Urinary bladder (tissue), 4 donors: ENCODE measurements around the gene TRMT2B. TPM values are rescaled to one million over a fixed set of nuclear protein-coding genes. Genes with fewer than 3 reads are reported as not detected.
"Not testable (repeated sequence)": the region's sequence is repeated elsewhere in the genome, so short reads cannot be mapped to it uniquely, and the experiment has no call there.

Experiments used
- DNase-seq: peaks from one replicate; pipeline ENCODE4 v3.0.0-alpha.2; 2015; ENCODE audit errors: extremely low spot score
- H3K27ac ChIP-seq: one replicate; pipeline ENCODE4 v1.5.1; 2013; ENCODE audit warnings: low read depth, mild to moderate bottlenecking, moderate library complexity
- H3K36me3 ChIP-seq: one replicate; pipeline ENCODE4 v1.6.1; 2013; ENCODE audit warnings: mild to moderate bottlenecking, moderate library complexity; ENCODE audit not compliant: insufficient read depth
- H3K4me1 ChIP-seq: one replicate; pipeline ENCODE4 v1.6.1; 2013; ENCODE audit warnings: mild to moderate bottlenecking, moderate library complexity; ENCODE audit not compliant: insufficient read depth
- H3K4me3 ChIP-seq: one replicate; pipeline ENCODE4 v1.5.1; 2013; ENCODE audit warnings: low read depth, low read length
- WGBS: extraction: QIAGEN DNeasy Blood & Tissue Kit; methylation state at CpG from one replicate; pipeline ENCODE4 v1.1.7; 2013; 5-methylcytosine and 5-hydroxymethylcytosine counted together
- polyA plus RNA-seq: library from polyadenylated mRNA; stranded (reverse); fragments of 200-250 nt; gene quantifications from one replicate; pipeline ENCODE4 v1.2.3, GENCODE V29; 2013
- total RNA-seq: library from RNA; depleted of rRNA; stranded (reverse); fragments of >200 nt; gene quantifications from one replicate; pipeline ENCODE4 v1.2.3, GENCODE V29; 2014
- donor health status: healthy with polysubstance abuse.
- donor health status: healthy.

Gene TRMT2B
- total and polyA plus RNA-seq, 2 donors = 6.4 to 16.5 TPM

DNA sequence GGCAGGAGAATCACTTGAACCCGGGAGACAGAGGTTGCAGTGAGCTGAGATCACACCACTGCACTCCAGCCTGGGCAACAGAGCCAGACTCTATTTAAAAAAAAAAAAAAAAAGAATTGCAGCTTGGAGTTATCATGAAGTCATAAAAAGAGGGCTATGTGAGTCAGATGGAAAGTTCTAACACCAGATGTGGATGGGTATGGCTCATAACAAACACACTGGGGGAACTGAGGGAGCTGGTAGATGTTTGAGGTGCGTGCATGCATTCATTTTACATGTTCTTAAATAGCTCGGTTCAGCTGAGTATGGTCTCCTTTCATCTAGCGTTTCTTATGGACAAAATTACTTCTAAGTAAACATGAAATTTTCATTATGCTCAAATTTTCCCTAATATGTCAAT is 11.7 kb downstream of the TRMT2B start:
- Histone ChIP-seq H3K4me3 (no peak overlapping the region), H3K27ac (no peak overlapping the region), H3K4me1 (no peaks in the 10 kb centered on the region), H3K36me3 (no peaks in the 10 kb centered on the region)
- DNase-seq = no peak
- 99% methylated on average over 4 of the region's 4 CpGs for WGBS

DNA sequence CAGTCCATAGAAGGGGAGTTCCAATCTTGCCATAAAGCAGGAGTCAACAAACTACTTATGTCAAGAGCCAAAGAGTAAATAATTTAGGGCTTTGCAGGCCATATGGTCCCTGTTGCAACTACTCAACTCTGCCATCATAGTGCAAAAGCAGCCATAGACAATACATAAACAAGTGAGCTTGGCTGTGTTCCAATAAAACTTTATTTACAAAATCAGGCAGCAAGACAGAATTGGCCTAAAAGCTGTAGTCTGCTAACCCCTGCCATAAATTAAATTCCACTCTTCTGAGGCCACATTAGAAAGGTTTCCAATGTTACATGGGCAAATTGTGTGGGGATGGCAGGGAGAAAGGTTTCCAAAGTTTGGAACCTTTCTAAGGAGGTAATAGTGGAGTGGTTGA is 14.7 kb downstream of the TRMT2B start:
- DNase-seq = no peak
- Histone ChIP-seq H3K27ac (no peak overlapping the region), H3K36me3 (no peaks in the 10 kb centered on the region), H3K4me3 (no peak overlapping the region), H3K4me1 (no peaks in the 10 kb centered on the region)

- no peak overlapping the region for H3K4me3 ChIP-seq
- no peaks in the 10 kb centered on the region for H3K4me1 ChIP-seq
- WGBS = 92% methylated on average over 1 of the region's 1 CpG
- H3K27ac ChIP-seq = no peak overlapping the region
- no peak for DNase-seq
- peaks cover 3% of the 10 kb centered on the region for H3K36me3 ChIP-seq
Observed at GRCh38 chrX:101029665-101030064, 22.2 kb downstream of the TRMT2B start.

- no peak for DNase-seq
- Histone ChIP-seq H3K27ac (no peak overlapping the region), H3K4me3 (no peak overlapping the region), H3K4me1 (no peaks in the 10 kb centered on the region), H3K36me3 (peaks cover 3% of the 10 kb centered on the region)
- WGBS = 97% methylated on average over 1 of the region's 1 CpG
Observed at GRCh38 chrX:101028562-101028961, 23.3 kb downstream of the TRMT2B start.

DNA sequence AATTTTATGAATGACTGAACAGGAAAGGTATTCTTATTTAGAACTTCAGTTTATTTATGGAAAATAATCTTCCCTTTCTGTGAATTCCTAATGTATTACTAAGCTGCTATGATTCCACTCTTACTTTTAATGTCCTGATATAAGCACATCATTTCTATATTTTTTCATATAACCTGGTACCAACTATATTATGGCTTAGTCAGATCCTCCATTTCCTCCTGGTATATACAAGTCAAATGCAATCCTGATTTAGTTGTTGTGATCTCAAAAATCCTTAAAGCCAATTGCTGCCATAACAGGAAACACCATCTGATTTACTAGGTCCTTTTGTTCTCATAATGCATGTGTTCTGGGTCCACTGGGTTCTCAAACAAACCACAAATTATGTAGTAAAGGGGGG is 26.8 kb downstream of the TRMT2B start:
- no peak for DNase-seq
- no peak overlapping the region for H3K4me3 ChIP-seq

GRCh38 chrX:101022020-101022419 is 29.9 kb downstream of the TRMT2B start:
- no peaks in the 10 kb centered on the region for H3K36me3 ChIP-seq
- H3K27ac ChIP-seq = no peak overlapping the region
- no peak overlapping the region for H3K4me3 ChIP-seq
- no peak for DNase-seq
- 97% methylated on average over 3 of the region's 3 CpGs for WGBS
- H3K4me1 ChIP-seq = no peaks in the 10 kb centered on the region

More for the DNA sequence above, 26.8 kb downstream of the TRMT2B start:
- H3K4me1 ChIP-seq = no peaks in the 10 kb centered on the region
- peaks cover 1% of the 10 kb centered on the region for H3K36me3 ChIP-seq
- no peak overlapping the region for H3K27ac ChIP-seq

- not testable (repeated sequence) for DNase-seq, H3K4me3 ChIP-seq, H3K36me3 ChIP-seq, H3K4me1 ChIP-seq, H3K27ac ChIP-seq
- WGBS = 86% methylated on average over 1 of the region's 1 CpG
Observed at GRCh38 chrX:101012031-101012430, 39.9 kb downstream of the TRMT2B start.

- no peaks in the 10 kb centered on the region for H3K36me3 ChIP-seq
- no peaks in the 10 kb centered on the region for H3K4me1 ChIP-seq
- no peak overlapping the region for H3K4me3 ChIP-seq
- no peak overlapping the region for H3K27ac ChIP-seq
- no peak for DNase-seq
Observed at GRCh38 chrX:101009090-101009489, 42.8 kb downstream of the TRMT2B start.

GRCh38 chrX:100999451-100999850 is 52.5 kb downstream of the TRMT2B start:
- whole genome bisulfite sequencing = 93% methylated on average over 2 of the region's 2 CpGs
- no peaks in the 10 kb centered on the region for H3K4me1 ChIP-seq
- no peak overlapping the region for H3K4me3 ChIP-seq
- no peak for DNase-seq
- no peaks in the 10 kb centered on the region for H3K36me3 ChIP-seq
- no peak overlapping the region for H3K27ac ChIP-seq

DNA sequence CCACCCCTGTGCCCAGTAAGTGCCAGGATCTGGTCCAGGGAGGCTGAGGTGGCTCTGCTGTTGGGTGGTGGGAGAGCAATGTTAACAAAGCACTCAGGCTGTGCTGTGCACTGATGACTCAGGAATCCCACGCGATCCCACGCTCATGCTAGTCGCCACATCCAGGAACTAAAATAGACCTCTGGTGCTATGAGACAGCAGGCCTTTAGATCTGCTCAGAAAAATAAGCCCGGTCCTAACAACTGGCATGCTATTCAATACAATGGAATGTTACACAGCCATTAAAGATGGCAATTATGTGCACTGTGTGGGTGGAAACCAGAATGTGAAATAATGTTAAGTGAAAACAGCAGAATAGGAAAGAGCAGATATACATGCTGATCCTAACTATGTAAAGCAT is 56.4 kb downstream of the TRMT2B start:
- WGBS = 83% methylated on average over 5 of the region's 5 CpGs
- Histone ChIP-seq H3K4me3 (no peak overlapping the region), H3K27ac (no peak overlapping the region)

DNA sequence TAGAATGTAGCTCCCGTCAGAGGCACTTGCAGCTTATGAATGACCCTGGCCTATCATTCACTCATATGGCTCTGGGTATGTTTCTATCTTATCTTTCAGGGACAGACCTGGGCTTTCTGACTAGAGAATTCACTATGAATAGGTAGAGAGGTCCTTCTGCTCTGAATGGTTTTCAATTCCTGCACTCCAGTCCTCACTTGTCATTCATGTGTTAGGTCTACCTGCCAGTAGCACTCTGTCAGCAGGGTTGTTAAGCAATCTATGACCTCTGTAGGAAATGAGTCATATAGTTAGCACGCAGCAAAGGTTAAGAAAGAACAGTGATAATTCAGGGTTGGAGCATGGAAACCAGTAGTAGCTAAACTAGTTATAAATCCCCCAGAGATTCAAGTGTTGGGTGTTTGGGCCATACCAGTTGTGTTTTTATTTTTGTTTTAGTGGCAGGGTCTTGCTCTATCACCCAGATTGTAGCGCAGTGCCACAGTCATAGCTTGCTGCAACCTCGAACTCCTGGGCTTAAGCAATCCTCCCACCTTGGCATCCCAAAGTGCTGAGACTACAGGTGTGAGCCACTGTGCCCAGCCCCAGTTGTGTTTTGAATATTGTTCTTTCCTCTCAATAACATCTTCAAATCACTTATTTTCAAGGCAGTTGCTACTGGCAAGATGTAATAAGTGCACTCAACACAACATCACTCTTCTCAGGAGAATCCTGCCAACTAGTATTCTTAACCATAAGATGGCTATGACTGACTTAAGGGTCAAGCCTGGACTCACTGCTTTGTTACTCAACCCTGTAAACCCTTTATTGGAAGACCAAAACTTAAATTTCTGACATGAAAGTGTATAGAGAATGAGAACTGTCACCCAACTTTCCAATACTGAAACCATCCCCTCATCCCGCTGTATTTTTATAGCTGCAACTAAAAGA is 57.3 kb downstream of the TRMT2B start:
- no peak for DNase-seq
- H3K4me1 ChIP-seq = no peaks in the 10 kb centered on the region
- 86% methylated on average over 5 of the region's 5 CpGs for WGBS
- H3K36me3 ChIP-seq = no peaks in the 10 kb centered on the region
- no peak overlapping the region for H3K4me3 ChIP-seq
- no peak overlapping the region for H3K27ac ChIP-seq

More for the DNA sequence above, 56.4 kb downstream of the TRMT2B start:
- DNase-seq = no peak
- Histone ChIP-seq H3K36me3 (no peaks in the 10 kb centered on the region), H3K4me1 (no peaks in the 10 kb centered on the region)

- no peak overlapping the region for H3K27ac ChIP-seq
- no peaks in the 10 kb centered on the region for H3K36me3 ChIP-seq
- DNase-seq = no peak
- H3K4me3 ChIP-seq = no peak overlapping the region
- 78% methylated on average over 2 of the region's 2 CpGs for WGBS
- no peaks in the 10 kb centered on the region for H3K4me1 ChIP-seq
Observed at GRCh38 chrX:100990139-100990538, 61.8 kb downstream of the TRMT2B start.

DNA sequence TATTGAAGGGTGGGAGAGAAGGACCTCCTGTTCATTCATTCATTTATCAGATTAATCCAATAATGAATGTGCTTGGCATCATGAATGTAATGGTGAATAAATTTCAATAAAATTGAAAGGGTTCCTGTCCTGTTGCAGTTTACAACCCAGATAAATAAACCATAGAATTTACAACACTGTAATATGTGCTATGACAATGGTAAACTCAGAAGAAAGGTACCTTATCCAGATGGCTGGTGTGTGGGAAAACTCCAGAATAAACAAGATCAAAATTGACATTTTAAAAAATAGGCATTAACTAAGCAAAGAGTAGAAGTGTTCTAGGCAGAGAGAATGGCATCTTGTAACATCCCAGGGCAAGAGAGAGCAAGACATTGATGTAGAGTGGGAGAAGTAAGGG is 67.1 kb downstream of the TRMT2B start:
- no peak for DNase-seq
- no peaks in the 10 kb centered on the region for H3K36me3 ChIP-seq
- no peak overlapping the region for H3K4me3 ChIP-seq
- H3K27ac ChIP-seq = no peak overlapping the region
- no peaks in the 10 kb centered on the region for H3K4me1 ChIP-seq

DNA sequence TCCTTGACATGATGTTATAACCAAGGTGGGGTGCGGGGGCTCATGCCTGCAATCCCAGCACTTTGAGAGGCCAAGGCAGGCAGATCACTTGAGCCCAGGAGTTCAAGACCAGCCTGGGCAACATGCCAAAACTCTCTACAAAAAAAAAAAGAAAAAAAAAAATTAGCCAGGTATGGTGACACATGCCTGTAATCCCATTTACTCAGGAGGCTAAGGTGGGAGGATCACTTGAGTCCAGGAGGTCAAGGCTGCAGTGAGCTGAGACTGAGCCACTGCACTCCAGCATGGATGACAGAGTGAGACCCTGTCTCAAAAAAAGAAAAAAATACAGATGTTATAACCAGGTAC is 70.4 kb downstream of the TRMT2B start:
- not testable (repeated sequence) for H3K27ac ChIP-seq, DNase-seq
- WGBS = 96% methylated on average over 1 of the region's 1 CpG

More for the DNA sequence above, 70.4 kb downstream of the TRMT2B start:
- not testable (repeated sequence) for H3K36me3 ChIP-seq, H3K4me1 ChIP-seq, H3K4me3 ChIP-seq
